Stomach smooth muscle (tissue), 2 donors: Measurements from ENCODE around the gene SRRT.

Experiments
- H3K27ac ChIP-seq: one replicate; pipeline ENCODE4 v1.7.0; 2013; ENCODE audit warnings: mild to moderate bottlenecking, low read length, inconsistent platforms
- H3K27me3 ChIP-seq, 2 donors: one replicate each; pipeline ENCODE4 v1.7.0; 2013; ENCODE audit warnings: low read length in 2 of 2; ENCODE audit not compliant: insufficient read depth in 2 of 2, control insufficient read depth in 1 of 2
- H3K36me3 ChIP-seq, 2 donors: one replicate each; pipeline ENCODE4 v1.7.0; 2013; ENCODE audit warnings: low read length in 2 of 2; ENCODE audit not compliant: control insufficient read depth in 2 of 2, insufficient read depth in 2 of 2
- H3K4me1 ChIP-seq: one replicate; pipeline ENCODE4 v1.7.0; 2013; ENCODE audit warnings: low read length; ENCODE audit not compliant: control insufficient read depth, insufficient read depth
- H3K4me3 ChIP-seq, 2 donors: one replicate each; pipeline ENCODE4 v1.7.0; 2013; ENCODE audit warnings: low read length in 2 of 2
- H3K9ac ChIP-seq, 2 donors: one replicate each; pipeline ENCODE4 v1.7.0; 2013; ENCODE audit warnings: low read length in 2 of 2, mild to moderate bottlenecking in 1 of 2
- H3K9me3 ChIP-seq, 2 donors: one replicate each; pipeline ENCODE4 v1.7.0; 2013; ENCODE audit warnings: low read length in 2 of 2; ENCODE audit not compliant: control insufficient read depth in 2 of 2
- donor health status: healthy.
- donor health status: Pancreatic carcinoma.

The SRRT gene

GRCh38 chr7:100867776-100868485, 7.0 kb upstream of the SRRT start:
- H3K4me3 ChIP-seq = peak overlapping the region; percentile 81 to 88
- H3K4me1 ChIP-seq = peaks cover 37% of the 10 kb centered on the region
- H3K27me3 ChIP-seq = no peaks in the 10 kb centered on the region
- no peaks in the 10 kb centered on the region for H3K9me3 ChIP-seq
- peak overlapping the region; percentile 96 for H3K27ac ChIP-seq
- peaks cover 11 to 25% of the 10 kb centered on the region in 2 donors for H3K36me3 ChIP-seq
- peak overlapping the region; percentile 98 to 99 for H3K9ac ChIP-seq

- H3K9me3 ChIP-seq = no peaks in the 10 kb centered on the region
- peak overlapping the region; percentile 91 to 98 for H3K9ac ChIP-seq
- peak overlapping the region; percentile 95 for H3K27ac ChIP-seq
- no peaks in the 10 kb centered on the region for H3K27me3 ChIP-seq
- H3K36me3 ChIP-seq = peaks cover 15 to 31% of the 10 kb centered on the region in 2 donors
- peaks cover 19% of the 10 kb centered on the region for H3K4me1 ChIP-seq
- H3K4me3 ChIP-seq = peak overlapping the region; percentile 82 to 94
Measured at GRCh38 chr7:100873599-100874299, 1.2 kb upstream of the SRRT start.

- Histone ChIP-seq H3K27me3 (no peaks in the 10 kb centered on the region), H3K4me3 (peak overlapping the region; percentile 82 to 94), H3K9ac (peak overlapping the region; percentile 91 to 98), H3K27ac (peak overlapping the region; percentile 95), H3K4me1 (peaks cover 15% of the 10 kb centered on the region), H3K36me3 (peaks cover 17 to 36% of the 10 kb centered on the region in 2 donors), H3K9me3 (no peaks in the 10 kb centered on the region)
Measured at GRCh38 chr7:100874300-100874576, 665 bp upstream of the SRRT start.

- H3K9ac ChIP-seq = peak overlapping the region; percentile 87 to 91
- no peaks in the 10 kb centered on the region for H3K9me3 ChIP-seq
- peaks cover 17 to 35% of the 10 kb centered on the region in 2 donors for H3K36me3 ChIP-seq
- peak overlapping the region; percentile 75 to 94 for H3K4me3 ChIP-seq
- H3K4me1 ChIP-seq = peaks cover 19% of the 10 kb centered on the region
- no peaks in the 10 kb centered on the region for H3K27me3 ChIP-seq
- peak overlapping the region; percentile 95 for H3K27ac ChIP-seq
Measured at GRCh38 chr7:100875356-100875751, 451 bp downstream of the SRRT start.

GRCh38 chr7:100878013-100878412, 3.1 kb downstream of the SRRT start:
- Histone ChIP-seq H3K27me3 (no peaks in the 10 kb centered on the region), H3K4me3 (no peak overlapping the region), H3K36me3 (peaks cover 22 to 31% of the 10 kb centered on the region in 2 donors), H3K9ac (no peak overlapping the region), H3K27ac (no peak overlapping the region), H3K9me3 (no peaks in the 10 kb centered on the region), H3K4me1 (peaks cover 19% of the 10 kb centered on the region)

- peak overlapping the region in 1 of 2 donors; percentile 29 for H3K9ac ChIP-seq
- H3K4me3 ChIP-seq = no peak overlapping the region
- peaks cover 28 to 32% of the 10 kb centered on the region in 2 donors for H3K36me3 ChIP-seq
- no peaks in the 10 kb centered on the region for H3K27me3 ChIP-seq
- H3K9me3 ChIP-seq = no peaks in the 10 kb centered on the region
- H3K4me1 ChIP-seq = peaks cover 19% of the 10 kb centered on the region
- H3K27ac ChIP-seq = no peak overlapping the region
Measured at GRCh38 chr7:100878685-100879084, 3.8 kb downstream of the SRRT start.

- H3K36me3 ChIP-seq = peaks cover 38 to 39% of the 10 kb centered on the region in 2 donors
- peaks cover 19% of the 10 kb centered on the region for H3K4me1 ChIP-seq
- no peaks in the 10 kb centered on the region for H3K27me3 ChIP-seq
- no peak overlapping the region for H3K9ac ChIP-seq
- H3K9me3 ChIP-seq = no peaks in the 10 kb centered on the region
- no peak overlapping the region for H3K4me3 ChIP-seq
- H3K27ac ChIP-seq = no peak overlapping the region
Measured at GRCh38 chr7:100879685-100880261, 4.9 kb downstream of the SRRT start.

- peaks cover 19% of the 10 kb centered on the region for H3K4me1 ChIP-seq
Measured at GRCh38 chr7:100880645-100881044, 5.7 kb downstream of the SRRT start.

GRCh38 chr7:100881136-100881535, 6.2 kb downstream of the SRRT start:
- H3K9ac ChIP-seq = no peak overlapping the region
- H3K36me3 ChIP-seq = peaks cover 51 to 53% of the 10 kb centered on the region in 2 donors
- peaks cover 14% of the 10 kb centered on the region for H3K4me1 ChIP-seq
- no peak overlapping the region for H3K4me3 ChIP-seq
- H3K27ac ChIP-seq = no peak overlapping the region
- no peaks in the 10 kb centered on the region for H3K27me3 ChIP-seq
- H3K9me3 ChIP-seq = no peaks in the 10 kb centered on the region

More at GRCh38 chr7:100880645-100881044, 5.7 kb downstream of the SRRT start:
- H3K4me3 ChIP-seq = no peak overlapping the region
- H3K9ac ChIP-seq = no peak overlapping the region
- H3K9me3 ChIP-seq = no peaks in the 10 kb centered on the region
- no peak overlapping the region for H3K27ac ChIP-seq
- peaks cover 46 to 48% of the 10 kb centered on the region in 2 donors for H3K36me3 ChIP-seq
- H3K27me3 ChIP-seq = no peaks in the 10 kb centered on the region

- Histone ChIP-seq H3K27me3 (no peaks in the 10 kb centered on the region), H3K4me1 (peaks cover 5% of the 10 kb centered on the region), H3K4me3 (no peak overlapping the region), H3K9me3 (no peaks in the 10 kb centered on the region), H3K9ac (no peak overlapping the region), H3K36me3 (peaks cover 60% of the 10 kb centered on the region in 2 donors), H3K27ac (no peak overlapping the region)
Measured at GRCh38 chr7:100882201-100882600, 7.3 kb downstream of the SRRT start.
